NCI-H82 treated with DMSO at 0.1 percent for 48 hours (cell line): ENCODE measurements around the gene COL4A4.

Experiments
- DNase-seq: peaks from one replicate; lab custom pipeline; 2025; ENCODE audit not compliant: unreplicated experiment; lab: John Stamatoyannopoulos, UW

COL4A4 gene

DNA sequence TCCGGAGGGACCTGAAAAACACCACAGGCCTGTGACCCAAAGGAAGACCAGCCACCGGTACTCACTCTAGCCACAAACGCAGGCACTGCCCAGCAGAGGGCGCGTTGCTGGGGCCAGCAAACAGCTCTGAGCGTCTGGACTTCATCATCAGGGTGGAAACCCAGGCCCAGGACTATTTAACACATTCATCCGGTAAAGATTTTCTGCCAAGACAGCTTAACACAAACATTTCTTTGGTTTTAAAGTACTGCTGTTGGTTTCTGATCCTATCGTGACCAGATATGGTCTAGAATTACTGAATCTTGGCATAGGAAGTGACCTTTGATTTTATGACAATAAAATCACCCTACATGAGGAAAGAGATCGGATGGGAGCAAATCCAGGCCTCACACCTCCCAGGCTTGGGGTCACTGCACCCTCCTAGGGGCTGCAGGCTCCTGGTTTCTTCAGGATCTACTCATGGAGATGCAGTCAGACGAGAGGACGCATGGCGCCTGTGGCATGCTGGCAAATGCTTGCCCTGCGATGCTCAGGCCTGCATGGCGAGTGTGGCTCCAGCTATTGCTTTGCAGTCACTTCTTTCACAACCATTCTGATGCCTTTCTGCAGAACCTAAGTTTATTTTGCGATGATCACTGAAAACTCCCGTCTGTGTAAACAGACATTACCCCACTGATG lies 130.4 kb downstream of the COL4A4 start:
- peak; percentile 17 for DNase-seq

DNA sequence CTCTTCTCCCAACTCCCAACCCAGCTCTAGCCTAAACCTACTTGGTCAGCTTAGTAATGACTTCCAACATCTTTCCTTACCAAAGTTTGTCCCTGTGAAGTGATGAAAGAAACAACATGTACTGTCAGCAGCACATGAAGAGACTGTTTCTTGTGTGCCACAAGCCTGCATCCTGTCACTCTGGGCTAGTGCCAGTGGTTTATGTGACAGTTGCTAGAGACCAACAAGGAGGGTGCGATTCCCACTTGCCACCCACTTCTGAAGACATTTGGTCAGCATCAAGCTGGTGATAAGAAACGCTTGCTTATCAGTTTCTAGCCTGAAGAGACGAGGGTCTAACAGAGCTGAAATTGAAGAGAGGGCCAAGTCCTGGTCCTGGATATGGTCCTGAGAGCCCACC lies 132.6 kb downstream of the COL4A4 start:
- DNase-seq: no peak

DNA sequence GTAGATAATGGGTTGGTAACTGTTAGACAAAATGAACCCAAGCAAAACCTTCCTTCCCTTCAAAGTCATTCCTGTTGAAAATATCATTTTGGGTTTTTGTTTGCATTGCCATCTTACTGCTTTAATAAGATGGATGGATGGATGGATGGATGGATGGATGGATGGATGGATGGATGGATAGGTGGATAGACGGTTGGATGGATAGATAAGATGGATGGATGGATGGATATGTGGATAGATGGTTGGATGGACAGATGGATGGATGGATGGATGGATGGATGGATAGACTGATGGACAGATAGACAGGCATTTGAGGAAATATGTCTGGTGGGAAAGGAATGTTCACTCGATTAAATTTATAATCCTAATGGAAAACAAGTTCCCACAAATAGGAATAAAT lies 133.2 kb downstream of the COL4A4 start:
- DNase-seq: no peak

DNA sequence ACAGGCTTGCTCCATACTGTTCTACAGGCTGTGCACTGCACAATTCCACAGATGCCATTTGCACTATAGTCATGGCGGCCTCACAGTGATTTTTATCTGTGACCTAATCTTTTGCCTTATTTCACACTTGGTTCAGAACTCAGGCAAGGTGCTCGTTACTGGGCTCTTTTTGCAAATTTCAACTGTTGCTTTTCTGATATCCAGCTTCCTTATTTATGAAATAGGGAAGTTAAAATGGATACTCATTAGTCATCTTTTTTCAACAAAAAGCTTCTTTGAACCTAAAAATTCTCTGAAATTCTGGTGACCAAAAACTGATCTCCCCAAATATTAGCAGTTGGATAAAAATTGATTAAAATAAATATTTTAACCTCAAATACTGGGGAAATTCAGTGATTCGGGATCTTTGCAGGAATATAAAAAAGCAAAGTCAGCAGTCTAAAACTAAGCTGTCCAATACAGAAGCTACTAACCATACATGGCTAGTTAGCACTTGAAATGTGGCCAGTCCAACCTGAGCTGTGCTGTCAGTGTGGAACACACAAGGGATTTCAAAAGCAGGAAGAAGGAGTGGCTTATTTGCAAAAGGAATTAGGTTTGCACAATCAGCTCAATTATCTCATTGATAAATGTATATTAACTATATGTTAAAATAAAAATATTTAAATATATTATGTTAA lies 134.4 kb downstream of the COL4A4 start:
- no peak for DNase-seq

DNA sequence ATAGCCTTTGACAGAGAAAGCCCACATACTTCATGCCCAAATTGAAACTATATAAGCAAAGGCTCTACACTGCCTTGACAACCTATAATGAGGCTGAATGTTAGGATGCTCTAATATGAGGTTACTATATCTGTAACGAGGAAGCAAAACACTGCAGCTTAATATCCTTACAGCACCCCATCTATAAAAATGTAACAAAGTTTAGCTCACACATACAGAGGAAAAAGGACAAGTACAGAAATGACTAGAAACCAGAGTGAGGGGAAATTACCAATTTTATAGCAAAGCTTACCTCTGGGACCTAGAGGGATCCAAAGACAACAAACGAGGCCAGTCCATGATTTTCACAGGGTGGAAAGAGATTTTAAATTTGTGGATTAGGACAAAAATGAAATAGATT lies 138.5 kb downstream of the COL4A4 start:
- DNase-seq: no peak

DNA sequence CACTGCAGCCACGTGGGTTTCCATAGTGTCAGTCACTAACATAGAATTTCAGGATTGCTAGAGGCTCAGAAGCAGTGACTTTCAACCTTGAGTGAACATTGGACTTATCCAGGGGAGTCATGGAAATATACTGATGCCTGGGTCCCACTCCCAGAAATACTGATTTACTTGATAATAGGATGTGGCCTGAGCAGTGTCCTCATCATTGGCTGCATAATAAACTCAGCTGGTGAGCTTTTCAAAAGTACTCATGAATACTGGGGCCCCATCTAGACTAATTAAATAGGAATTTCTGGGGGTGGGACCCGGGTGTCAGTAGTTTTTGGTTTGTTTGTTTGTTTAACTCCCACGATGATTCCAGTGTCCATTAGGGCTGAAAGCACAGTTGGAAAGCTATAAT lies 141.4 kb downstream of the COL4A4 start:
- no peak for DNase-seq

DNA sequence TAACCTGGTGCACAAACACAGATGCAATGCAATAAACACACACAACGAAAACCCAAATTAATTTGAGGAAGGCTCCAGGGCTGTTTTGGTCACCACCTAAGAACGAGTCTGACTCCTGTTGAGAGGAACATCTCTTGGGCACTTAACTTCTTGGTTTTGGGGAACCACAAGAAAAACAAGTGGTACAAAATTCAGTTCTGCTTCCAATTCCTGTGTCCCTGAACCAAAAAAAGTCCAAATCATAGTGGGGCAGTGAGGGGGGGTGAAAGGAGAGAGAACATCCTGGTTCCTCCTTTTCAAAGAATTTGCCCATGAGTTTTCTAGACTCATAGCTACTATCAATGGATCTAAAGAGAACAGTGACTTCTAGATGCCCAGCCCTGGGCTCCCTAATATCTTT lies 143.6 kb downstream of the COL4A4 start:
- DNase-seq: no peak

DNA sequence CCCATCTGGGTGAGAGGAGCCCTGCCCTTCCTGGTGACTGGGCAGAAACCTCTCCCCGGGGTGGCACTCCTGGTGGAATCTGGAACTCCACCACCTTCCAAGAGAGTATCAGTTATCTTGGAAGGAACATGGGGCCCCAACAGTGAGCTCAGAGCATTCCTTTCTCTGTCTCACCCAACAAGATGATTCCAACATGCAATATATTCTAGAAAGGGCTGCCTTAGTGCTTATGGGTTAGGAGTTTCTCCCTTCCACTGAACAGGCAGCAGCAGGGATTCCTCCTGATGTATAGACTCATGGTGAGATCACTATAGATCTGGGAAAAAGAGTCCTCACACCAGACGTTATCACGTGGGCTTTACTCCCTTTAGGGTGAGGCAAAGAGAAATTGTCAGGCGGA lies 147.1 kb downstream of the COL4A4 start:
- DNase-seq: no peak

DNA sequence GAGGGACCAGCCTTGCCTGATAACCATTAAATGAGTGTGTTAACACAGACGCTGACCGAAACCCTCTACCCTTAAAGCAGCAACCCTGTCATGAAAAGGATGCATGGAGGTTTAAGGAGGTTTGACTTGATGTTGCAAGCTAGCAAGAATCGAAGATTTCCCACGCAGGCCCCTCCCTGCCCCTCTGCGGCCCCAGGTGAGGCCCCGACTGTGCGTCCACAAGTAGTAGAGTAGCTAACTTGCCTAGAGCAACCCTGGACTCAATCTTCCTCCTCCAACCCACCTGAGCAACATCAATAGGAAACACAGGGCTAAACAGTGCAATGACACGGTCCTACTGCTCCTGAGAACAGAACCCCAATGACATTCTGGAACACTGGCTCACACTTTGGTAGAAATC lies 150.1 kb downstream of the COL4A4 start:
- no peak for DNase-seq

DNA sequence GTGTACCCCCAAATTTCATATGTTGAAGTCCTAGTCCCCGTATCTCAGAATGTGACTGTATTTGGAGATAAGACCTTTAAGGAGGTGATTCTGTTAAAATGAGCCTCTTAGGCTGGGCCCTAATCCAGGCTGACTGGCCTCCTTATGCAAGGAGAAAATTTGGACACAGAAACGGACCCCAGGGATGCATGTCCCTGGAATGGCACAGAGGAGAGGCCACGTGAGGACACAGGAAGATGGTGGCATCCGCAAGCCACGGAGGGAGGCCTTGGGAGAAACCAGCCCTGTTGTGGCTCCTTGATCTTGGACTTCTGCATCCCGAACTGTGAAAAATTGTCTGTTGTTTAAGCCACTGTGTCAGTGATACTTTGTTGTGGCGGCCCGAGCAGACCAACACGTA lies 150.7 kb downstream of the COL4A4 start:
- DNase-seq: no peak

DNA sequence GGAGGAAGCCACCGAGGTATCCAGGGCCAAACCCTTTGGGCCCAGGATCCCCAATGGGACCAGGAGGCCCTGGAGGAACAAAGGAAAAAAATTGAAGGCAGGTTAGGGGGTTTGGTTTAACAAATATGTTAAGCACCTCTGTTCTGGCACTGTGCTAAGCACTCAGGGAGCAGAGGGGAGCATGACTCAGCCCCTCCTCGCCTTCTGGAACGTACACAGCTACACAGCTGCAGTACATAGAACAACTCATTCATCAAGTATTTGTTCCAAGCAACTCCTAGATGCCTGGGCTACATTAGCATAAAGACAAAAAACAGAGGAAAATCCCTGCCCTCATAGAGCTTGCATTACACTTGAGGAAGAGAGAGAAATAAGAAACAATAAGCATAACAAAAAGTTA lies 153.6 kb downstream of the COL4A4 start:
- no peak for DNase-seq

DNA sequence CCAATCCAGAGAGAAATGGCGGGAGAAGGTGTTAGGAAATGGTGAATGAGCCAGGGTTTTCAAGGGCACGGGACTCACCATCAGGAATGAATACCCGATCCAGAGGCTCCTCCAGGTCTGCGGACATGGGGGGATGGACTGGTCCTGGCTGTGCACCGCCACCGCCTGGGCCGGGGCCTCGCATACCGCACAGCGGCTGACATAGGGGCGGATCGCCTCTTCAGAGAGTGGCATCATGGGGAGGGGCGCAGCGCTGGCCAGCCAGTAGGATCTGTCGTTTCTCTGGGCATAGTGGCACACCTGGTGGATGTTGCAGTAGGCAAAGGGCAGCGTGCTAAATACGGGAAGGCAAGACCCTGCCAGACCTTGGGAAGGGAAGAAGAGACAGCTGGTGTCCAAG lies 156.1 kb downstream of the COL4A4 start:
- no peak for DNase-seq

DNA sequence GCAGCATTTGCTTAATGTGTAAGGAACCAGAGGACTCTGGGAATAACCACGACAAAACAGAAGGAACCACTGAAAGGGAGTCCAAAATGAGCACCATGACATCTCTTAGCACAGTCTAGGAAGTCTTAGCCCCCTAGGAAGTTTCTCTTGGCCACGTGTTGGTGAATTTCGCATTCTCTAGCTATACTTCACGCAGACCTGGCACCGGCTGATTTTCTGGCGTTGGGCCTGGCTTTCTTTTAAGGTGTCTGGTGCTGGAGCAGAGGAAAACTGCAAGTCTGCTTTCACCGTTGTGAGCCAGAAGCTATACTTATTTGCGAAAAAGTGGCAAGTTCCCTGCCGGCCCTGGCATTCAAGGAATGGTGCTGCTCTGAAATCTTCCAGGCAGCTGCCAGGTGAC lies 156.9 kb downstream of the COL4A4 start:
- DNase-seq: no peak

DNA sequence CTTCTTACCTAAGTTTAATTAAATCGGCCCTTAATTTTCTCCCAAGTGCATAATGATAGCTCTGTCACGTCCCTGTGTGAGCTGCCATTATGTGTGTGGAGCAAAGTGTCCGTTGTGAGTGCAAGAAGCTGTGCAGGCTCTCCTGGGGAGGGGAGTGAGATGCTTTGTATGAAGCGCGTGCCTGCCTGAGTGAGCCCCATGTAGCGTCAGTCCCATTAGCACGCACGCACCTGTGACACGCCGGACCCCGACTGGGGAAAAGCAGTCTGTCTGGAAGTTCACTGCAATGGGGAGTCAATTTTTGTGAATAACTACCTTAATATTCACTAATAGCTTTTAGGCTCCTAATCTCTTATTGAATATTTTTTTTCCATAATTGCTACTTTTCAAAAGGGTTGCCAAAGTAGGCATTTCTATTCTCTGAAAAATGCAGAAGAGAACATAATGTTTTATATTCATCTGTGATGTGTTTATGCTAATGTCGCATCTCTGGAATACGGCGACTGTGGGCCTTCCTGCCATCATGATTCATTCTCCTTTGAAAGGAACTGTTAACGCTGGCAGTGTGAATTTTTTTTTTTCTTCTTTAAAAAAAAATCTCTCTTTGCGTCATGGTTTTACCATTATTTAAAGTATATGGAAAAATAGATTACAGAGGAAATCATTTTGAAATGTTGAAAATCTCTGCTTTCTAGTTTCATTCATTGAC lies 157.7 kb downstream of the COL4A4 start:
- DNase-seq: no peak

DNA sequence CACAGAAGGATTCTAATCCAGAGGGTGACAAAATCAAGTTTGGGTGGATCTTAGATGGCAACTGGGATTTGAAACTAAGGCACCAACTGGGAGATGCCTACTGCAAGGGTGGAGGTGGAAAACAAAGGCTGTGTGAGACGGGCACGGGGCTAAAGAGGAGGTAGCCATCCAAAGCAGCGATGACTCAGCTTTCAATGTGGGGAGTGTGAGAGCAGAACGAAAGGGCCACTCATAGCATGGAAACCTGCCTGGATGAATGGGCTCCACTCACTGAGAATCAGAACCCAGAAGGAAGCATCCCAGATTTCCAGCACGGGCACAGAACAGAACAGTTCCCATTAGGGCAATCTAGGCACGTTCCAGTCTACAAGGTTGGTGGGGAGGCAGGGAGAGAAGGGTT lies 159.5 kb downstream of the COL4A4 start:
- DNase-seq: no peak

DNA sequence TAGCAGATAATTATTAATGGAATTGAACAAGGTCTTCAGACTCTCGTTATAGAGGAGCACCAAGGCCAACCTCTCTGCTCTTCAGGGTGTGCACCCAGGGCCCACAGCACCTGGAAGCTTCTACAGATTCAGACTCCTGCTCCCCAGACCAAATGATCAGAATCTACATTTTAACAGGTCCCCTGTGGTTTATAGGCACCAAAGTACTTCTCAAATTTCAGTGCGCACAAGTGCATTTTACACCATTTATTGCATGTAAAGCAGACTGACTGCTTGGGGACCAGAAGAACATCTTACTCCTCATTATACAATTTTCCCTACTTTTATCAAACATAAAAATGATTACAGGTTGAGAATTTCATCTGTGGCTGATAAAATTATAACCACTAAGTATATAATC lies 163.9 kb downstream of the COL4A4 start:
- no peak for DNase-seq

DNA sequence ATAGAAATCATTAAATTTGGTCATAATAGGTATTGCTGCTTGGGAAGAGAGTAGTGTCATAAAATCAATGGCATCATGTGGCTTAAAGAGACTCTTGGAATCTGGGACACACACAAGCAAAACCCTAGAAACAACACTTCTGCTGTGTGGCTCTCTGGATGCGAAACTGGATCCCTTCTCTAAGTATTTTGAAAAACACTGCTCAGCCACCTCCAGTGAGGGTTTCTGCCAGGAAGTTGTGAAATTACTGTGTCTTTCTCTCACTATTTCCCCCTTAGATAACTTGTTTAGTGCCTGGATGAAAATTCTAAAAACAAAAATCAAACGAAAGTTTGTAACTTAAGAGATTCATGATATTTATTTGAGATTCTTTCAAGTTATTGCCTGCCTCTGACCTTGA lies 164.3 kb downstream of the COL4A4 start:
- no peak for DNase-seq

DNA sequence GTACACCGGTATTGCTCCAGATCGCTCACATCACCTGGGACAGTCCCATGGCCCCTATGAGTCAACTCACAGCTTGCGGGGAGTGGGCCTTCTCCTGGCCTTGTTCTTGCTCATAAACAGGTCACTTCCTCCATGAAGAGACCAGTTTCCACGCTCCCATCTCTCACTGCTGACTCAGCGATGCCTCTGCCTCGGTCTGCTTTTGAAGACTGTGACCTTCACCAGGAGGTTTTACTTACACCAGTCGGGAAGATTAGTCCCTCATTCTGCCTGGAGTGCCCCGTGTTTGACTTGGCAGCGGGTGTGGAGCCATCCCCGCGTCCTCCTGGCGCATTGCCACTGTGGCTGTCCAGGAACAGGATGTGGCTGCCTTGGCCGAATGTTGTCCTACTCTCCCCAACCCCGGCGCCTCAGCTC lies 168.4 kb downstream of the COL4A4 start:
- no peak for DNase-seq

DNA sequence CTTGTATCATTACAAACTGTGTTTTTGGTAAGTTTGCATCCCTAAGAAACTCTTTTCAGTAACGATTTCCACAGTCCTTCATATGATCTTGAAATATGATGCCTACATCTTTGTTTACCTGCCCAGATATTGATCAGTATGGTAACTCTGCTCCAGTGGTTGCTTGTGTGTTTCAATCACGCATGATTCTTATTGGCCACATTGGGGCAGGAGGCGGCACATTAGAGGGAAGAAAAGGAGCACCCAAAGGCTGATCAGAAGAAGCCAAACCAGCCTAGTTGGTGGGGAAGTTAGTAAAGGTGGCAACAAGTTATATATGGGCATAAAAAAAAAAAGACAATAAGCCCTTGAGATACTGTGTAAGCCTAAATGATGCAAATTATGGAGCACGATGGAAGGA lies 169.2 kb downstream of the COL4A4 start:
- no peak for DNase-seq

DNA sequence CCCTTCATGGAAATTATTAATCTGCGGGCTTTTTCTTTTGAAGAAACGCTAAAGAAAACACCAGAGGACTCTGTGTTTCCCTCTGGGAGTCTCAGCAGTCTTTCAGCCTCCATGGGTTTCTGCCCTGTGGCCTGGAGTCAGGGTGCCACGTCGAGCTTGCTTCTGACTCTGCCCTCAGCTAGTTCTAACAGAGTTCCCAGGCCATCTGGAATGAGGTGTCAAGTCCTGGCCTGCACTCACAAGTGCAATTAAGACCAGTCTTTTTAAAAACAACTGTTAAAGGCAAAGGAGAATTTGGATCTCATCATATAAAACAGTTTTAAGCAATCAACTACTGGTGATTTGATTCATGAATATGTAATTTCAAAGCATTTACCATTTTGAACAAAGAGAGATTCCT lies 170.8 kb downstream of the COL4A4 start:
- no peak for DNase-seq

DNA sequence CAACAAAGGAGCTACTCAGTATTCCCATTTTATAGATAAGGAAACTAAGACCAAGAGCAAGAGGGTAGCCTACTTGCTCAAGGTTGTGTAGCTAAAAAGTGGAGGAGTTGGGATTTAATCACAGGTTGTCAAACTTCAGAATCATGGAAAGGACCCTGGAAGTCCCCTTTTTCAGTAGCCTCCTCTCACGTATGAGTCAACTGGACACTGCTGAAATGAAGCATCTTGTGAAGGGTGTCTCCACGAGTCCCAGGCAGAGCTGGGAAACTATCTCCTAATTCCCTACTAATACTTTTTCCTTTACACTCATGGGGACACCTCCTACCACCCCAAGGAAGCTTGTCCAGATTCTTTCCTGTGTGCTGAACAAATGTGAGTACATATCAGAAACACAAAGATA lies 172.3 kb downstream of the COL4A4 start:
- DNase-seq: no peak

DNA sequence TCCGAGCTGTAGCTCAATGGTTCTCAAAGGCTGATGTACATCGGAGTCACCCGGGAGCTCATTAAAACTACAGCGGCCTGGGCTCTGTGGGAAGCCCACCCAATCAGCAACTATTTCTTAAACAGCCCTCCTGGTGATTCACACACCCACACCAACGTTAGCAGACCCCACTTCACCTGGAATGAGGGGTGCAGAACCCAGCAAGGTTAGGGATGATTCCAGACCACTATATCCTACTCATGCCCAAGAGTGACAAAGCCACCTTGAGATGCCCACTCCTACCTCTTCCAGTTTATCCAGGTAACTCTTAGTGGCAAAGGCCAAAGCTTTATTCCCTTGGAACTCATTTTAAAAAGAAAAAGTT lies 178.4 kb downstream of the COL4A4 start:
- DNase-seq: no peak
